ENCODE measurements around the gene SLC25A46. TPM values are rescaled to one million over a fixed set of nuclear protein-coding genes. Genes with fewer than 3 reads are reported as not detected.

The SLC25A46 gene
- total RNA-seq (2022; extraction: Qiagen RNA extraction): 27.7 to 33.1 TPM (median 31.1 TPM) in 5 replicates

DNA sequence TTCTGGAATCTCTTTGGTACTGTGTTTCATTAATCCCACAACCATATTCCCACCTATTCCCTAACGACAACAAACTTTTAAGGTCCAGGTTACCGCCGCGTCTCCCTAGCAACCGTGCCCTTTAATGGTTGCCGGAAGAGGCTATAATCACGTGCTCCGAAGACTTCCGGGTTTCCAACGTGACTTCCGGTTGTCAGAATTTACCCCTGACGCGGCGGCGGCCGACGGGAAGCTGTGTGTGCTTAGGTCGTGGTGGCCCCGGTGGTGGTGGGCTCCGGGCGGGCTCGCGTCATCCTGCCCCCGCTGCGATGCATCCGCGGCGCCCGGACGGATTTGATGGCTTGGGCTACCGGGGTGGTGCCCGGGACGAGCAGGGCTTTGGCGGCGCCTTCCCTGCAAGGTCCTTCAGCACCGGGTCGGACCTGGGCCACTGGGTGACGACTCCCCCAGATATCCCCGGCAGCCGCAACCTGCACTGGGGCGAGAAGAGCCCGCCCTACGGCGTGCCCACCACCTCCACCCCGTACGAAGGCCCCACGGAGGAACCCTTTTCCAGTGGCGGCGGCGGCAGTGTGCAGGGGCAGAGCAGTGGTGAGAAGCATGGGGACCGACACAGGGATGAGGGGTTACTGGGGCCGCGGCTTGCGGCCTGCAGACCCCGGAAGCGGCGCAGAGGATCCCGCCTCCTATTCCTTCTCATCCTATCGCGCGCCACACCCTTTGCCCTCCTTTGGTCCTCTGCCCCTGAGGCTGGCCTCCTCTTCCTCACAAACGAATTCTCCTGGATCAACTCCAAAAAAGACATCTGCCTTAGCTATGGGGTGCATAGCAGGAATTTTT, at the start of gene SLC25A46:
Gene SLC25A46, plus strand, starts transcription at position 196 of the 840 bp plus-strand sequence. Its CDS starts 113 bp downstream, at position 309.

DNA sequence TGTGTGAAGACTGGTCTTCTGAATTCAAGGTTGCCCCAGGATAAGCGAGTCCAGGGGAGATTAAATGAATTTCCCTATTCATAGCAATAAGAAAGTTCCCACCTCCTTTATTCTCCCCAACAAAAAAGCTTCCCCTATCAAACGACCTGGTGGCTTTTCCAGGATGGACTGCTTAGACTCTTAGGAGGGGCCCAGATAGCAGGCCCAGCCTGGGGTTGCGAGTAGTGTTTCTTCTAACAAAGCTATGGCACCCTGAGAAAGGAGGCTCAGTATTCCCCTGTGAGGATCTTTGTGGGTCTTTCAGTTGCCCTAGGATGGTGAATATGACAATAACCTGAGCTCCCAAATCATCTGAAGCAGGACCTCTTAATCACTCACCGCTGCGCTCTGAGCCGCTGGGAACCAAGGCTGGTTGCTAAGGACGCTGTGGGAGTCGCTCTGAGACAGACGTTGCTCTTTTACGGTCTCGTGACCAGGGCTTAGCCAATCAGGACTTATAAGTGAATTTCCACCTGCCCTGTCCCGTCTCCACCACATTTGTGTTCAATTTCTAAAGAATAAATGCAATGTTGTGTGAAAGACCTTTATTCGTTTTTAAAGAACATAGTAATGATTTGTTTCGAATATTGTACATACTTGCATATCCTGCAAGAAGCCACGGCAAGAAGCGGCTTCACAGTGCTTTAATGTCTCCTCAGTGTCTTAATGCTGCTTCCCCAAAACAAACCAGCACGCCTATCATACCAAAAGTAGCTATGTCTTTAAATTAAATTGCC, 12.4 kb upstream of the SLC25A46 start, which contains the start of gene TMEM232:
Gene TMEM232, minus strand, starts transcription at position 423 of the 776 bp plus-strand sequence. CDS start 59,319 bp downstream, outside the sequence.

Other genes starting within 250 kb of the SLC25A46 start
- 0.14 to 0.46 TPM in 2 of 5 replicates, not detected in the others for gene TMEM232, start 12.3 kb upstream of the SLC25A46 start, total RNA-seq (2022; extraction: Qiagen RNA extraction)